HCT116 (cell line): Measurements from ENCODE around the gene DMRT3.

Source experiments
- POLR2A ChIP-seq: IDR thresholded peaks from 2 replicates; pipeline ENCODE4 v1.7.0; 2011; ENCODE audit warnings: borderline replicate concordance; ENCODE audit not compliant: insufficient read depth, insufficient read length; ENCODE audit errors: extremely low read depth
- ZFX ChIP-seq: fragments of 450-650 bp; IDR thresholded peaks from 2 replicates; pipeline ENCODE4 v1.6.1; 2017

- TF ChIP-seq POLR2A (no peak), ZFX (no peak)
These were observed 6.1 kb upstream of the DMRT3 start for GRCh38 chr9:970151-970996.
